Adipose tissue (tissue), 3 donors: ENCODE results near the gene C5orf24. TPM values are rescaled to one million over a fixed set of nuclear protein-coding genes. Genes with fewer than 3 reads are reported as not detected.
A peak's percentile ranks its signal among the peaks of the same experiment; 100 is the strongest.

Source experiments
- H3K27ac ChIP-seq: one replicate; pipeline ENCODE4 v1.5.1; 2013; ENCODE audit warnings: low read depth, low read length
- WGBS, 3 donors: extraction: QIAGEN DNeasy Blood & Tissue Kit; methylation state at CpG; one replicate each; pipeline ENCODE4 v1.1.7; 2013; 5-methylcytosine and 5-hydroxymethylcytosine counted together
- polyA plus RNA-seq, 3 donors: library from polyadenylated mRNA; stranded (reverse); fragments of 200-250 nt; gene quantifications; one replicate each; pipeline ENCODE4 v1.2.3, GENCODE V29; 2013
- donor health status: healthy with polysubstance abuse.
- donor health status: Bipolar disorder and iron deficiency.
- donor health status: healthy.

C5orf24 gene
- polyA plus RNA-seq, 3 donors = 9.9 to 19.8 (median 18.1) TPM

DNA sequence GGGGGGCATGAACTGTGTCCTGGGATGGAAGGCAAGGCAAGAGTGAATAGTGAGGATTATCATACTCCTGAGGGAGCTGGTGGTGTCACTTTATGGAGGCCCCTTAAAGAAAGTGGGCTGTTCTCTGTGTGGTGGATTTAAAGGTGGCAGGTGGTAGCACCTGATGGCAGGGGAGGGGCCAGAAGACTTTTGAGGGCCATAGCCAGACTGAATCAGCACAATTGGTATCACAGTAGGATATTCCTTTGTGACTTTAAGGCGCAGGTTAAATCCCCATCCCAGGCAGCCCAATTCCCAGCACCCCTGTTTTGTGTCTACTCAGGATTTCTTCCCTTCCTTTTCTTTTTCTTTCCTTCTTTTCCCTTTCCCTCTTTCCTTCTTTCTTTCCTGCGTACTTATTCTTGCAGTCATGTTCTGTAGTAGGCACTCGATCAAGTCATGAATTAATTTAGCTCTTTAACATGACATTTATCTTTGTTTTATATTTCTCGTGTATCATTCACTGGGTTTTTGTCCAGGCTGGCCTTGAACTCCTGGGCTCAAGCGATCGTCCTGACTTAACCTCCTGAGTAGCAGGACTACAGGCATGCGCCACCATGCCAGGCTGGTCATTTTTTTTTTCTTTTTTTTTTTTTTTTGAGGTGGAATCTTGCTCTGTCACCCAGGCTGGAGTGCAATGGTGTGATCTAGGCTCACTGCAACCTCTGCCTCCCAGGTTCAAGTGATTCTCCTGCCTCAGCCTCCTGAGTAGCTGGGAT, 48.2 kb downstream of the C5orf24 start:
- 84 to 98% (median 94%) methylated on average over 7 of the region's 7 CpGs for WGBS, 3 donors
- no peak overlapping the region for H3K27ac ChIP-seq

GRCh38 chr5:134902071-134902801, 56.5 kb downstream of the C5orf24 start:
- 65 to 86% (median 70%) methylated on average over 10 of the region's 10 CpGs for WGBS, 3 donors
- peak overlapping the region; percentile 17 for H3K27ac ChIP-seq

DNA sequence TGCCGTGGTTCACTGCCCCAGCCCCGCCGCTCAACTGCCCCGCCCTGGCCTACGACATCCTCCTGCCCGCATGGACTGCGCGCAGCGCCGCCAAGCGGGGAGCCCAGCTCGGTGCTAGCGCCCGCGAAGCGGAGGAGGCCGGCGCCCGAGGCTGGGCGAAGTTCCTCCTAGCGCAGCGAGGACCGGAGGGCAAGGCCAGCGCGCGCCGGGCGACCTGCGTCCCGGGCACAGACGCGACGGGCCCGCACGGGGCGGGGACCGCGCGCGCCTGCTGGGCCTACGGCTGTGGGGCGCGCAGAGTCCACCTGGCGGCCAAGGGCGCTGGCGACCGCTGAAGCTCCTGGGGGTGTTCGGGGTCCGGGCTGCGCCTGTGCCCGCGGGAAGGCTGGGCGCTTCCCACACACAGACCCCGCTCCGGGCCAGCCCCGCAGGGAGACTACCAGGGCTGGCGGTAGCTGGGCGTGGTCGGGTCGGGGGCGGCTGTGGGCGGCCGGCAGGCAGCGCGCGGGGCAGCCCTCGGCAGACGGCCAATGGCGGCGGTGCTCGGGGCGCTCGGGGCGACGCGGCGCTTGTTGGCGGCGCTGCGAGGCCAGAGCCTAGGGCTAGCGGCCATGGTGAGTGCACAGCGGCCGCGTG, 59.0 kb downstream of the C5orf24 start, which contains the start of gene PCBD2:
Gene PCBD2 (plus strand): TSS at position 522 of the 636 bp plus-strand sequence. CDS start 9 bp downstream, at position 531.
- peak within 1 kb of the TSS; percentile 81 for H3K27ac ChIP-seq
- 0% methylated on average over 65 to 84 of the region's 84 CpGs for WGBS, 3 donors

- 0% methylated on average over 46 to 54 of the region's 54 CpGs for WGBS, 3 donors
- peak overlapping the region; percentile 81 for H3K27ac ChIP-seq
Observed at GRCh38 chr5:134905246-134905996, 59.7 kb downstream of the C5orf24 start.

DNA sequence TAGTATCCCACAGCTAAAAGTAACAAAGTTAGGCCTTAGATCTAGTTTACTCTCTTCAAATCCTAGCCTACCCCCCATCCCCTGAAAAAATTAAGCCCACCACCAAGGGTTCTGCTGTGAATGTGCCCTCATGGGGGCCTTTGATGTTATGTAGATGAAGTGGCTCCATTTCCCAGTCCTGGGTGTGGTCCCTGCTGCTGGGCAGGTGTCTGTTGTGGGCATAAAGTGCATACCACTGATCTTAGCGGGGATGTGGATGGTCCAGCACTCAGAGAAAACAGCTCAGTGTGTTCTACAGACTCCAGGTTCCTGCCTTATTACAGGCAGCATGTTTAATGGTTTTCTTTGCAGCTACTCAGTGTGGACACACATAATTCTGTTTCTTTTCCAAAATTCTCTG, 61.0 kb downstream of the C5orf24 start:
- no peak overlapping the region for H3K27ac ChIP-seq
- WGBS, 3 donors = 96 to 100% (median 100%) methylated on average over 1 of the region's 1 CpG

Other genes with a start within 250 kb of the C5orf24 start
- gene SAR1B, start 213.1 kb upstream of the C5orf24 start, polyA plus RNA-seq = 10 to 100 TPM; 21.3 to 34.4 (median 26.7) TPM
- gene SEC24A, start 197.2 kb upstream of the C5orf24 start, polyA plus RNA-seq = 1 to 10 TPM; 6.5 to 9.4 (median 7.9) TPM
- gene CAMLG, start 107.4 kb upstream of the C5orf24 start, polyA plus RNA-seq = 10 to 100 TPM; 18.0 to 53.4 (median 26.5) TPM
- gene DDX46, start 87.2 kb upstream of the C5orf24 start, polyA plus RNA-seq = 10 to 100 TPM; 12.7 to 19.7 (median 19.3) TPM
- 10 to 100 TPM; 47.5 to 62.4 (median 49.0) TPM for gene TXNDC15, start 28.4 kb downstream of the C5orf24 start, polyA plus RNA-seq
- 1 to 10 TPM; 5.1 to 7.9 (median 6.1) TPM for gene PCBD2, start 59.2 kb downstream of the C5orf24 start, polyA plus RNA-seq
- under 1 TPM in 2 of 3 donors, not detected in 1; 0.58 to 0.76 TPM for gene CATSPER3, start 121.9 kb downstream of the C5orf24 start, polyA plus RNA-seq
- gene PITX1, start 188.3 kb downstream of the C5orf24 start, polyA plus RNA-seq = 1 to 10 TPM in 2 of 3 donors, under 1 TPM in 1; 0.32 to 1.4 (median 1.1) TPM